GM21447 (cell line): Measurements from ENCODE around the gene CENPX.
"Not testable (repeated sequence)": the region's sequence is repeated elsewhere in the genome, so short reads cannot be mapped to it uniquely, and the experiment has no call there.

Experiments used
- ATAC-seq: cut with Tn5 transposase; IDR thresholded peaks from one replicate; pipeline ENCODE4 v1.9.1; 2021; ENCODE audit not compliant: unreplicated experiment

The CENPX gene

GRCh38 chr17:82041144-82041814 lies 18.6 kb upstream of the CENPX start:
- ATAC-seq = no peak

GRCh38 chr17:82039695-82040299 lies 17.1 kb upstream of the CENPX start:
- ATAC-seq = no peak

- not testable (repeated sequence) for ATAC-seq
Measured at GRCh38 chr17:82038796-82039409, 16.2 kb upstream of the CENPX start.

GRCh38 chr17:82037889-82038195 lies 15.2 kb upstream of the CENPX start:
- no peak for ATAC-seq

- peak; percentile 91 for ATAC-seq
Measured at GRCh38 chr17:82037092-82037888, 14.6 kb upstream of the CENPX start, which contains the start of gene DCXR. TSS of gene DCXR (minus strand) at chr17:82037697. CDS start at chr17:82037682, 15 bp downstream.

- ATAC-seq = no peak
Measured at GRCh38 chr17:82036634-82037091, 14.0 kb upstream of the CENPX start.

GRCh38 chr17:82035956-82036633 lies 13.4 kb upstream of the CENPX start:
- no peak for ATAC-seq

GRCh38 chr17:82035488-82035887 lies 12.8 kb upstream of the CENPX start:
- no peak for ATAC-seq

- ATAC-seq = no peak
Measured at GRCh38 chr17:82034371-82035011, 11.8 kb upstream of the CENPX start.

- ATAC-seq = no peak
Measured at GRCh38 chr17:82033359-82034085, 10.8 kb upstream of the CENPX start.

GRCh38 chr17:82031885-82032627 lies 9.4 kb upstream of the CENPX start:
- ATAC-seq = no peak

- ATAC-seq = no peak
Measured at GRCh38 chr17:82031303-82031884, 8.7 kb upstream of the CENPX start, which contains the start of gene RAC3. TSS of gene RAC3 (plus strand) at chr17:82031678. CDS start at chr17:82031762, 84 bp downstream.

GRCh38 chr17:82030470-82031302 lies 8.0 kb upstream of the CENPX start:
- peak; percentile 49 for ATAC-seq

GRCh38 chr17:82029990-82030469 lies 7.4 kb upstream of the CENPX start:
- no peak for ATAC-seq

- ATAC-seq = no peak
Measured at GRCh38 chr17:82029391-82029790, 6.7 kb upstream of the CENPX start.

GRCh38 chr17:82028966-82029365 lies 6.3 kb upstream of the CENPX start:
- no peak for ATAC-seq

- ATAC-seq = no peak
Measured at GRCh38 chr17:82028246-82028645, 5.6 kb upstream of the CENPX start.
